HG03060 (cell line): ENCODE measurements around the gene ZNF786.
"Not testable (repeated sequence)": the region's sequence is repeated elsewhere in the genome, so short reads cannot be mapped to it uniquely, and the experiment has no call there.

Experiments used
- ATAC-seq: cut with Tn5 transposase; IDR thresholded peaks from one replicate; pipeline ENCODE4 v1.9.1; 2021; ENCODE audit warnings: low read depth, moderate number of reproducible peaks; ENCODE audit not compliant: unreplicated experiment

Gene ZNF786

GRCh38 chr7:149085866-149086265 is 4.7 kb downstream of the ZNF786 start:
- ATAC-seq = no peak

GRCh38 chr7:149084407-149084806 is 6.1 kb downstream of the ZNF786 start:
- ATAC-seq = no peak

GRCh38 chr7:149081914-149082313 is 8.6 kb downstream of the ZNF786 start:
- no peak for ATAC-seq

- no peak for ATAC-seq
These were observed 12.9 kb downstream of the ZNF786 start for GRCh38 chr7:149077594-149077993.

GRCh38 chr7:149075286-149075685 is 15.2 kb downstream of the ZNF786 start:
- no peak for ATAC-seq

- ATAC-seq = no peak
These were observed 16.2 kb downstream of the ZNF786 start for GRCh38 chr7:149074116-149074885.

- no peak for ATAC-seq
These were observed 18.1 kb downstream of the ZNF786 start for GRCh38 chr7:149072438-149072775.

- ATAC-seq = no peak
These were observed 18.7 kb downstream of the ZNF786 start for GRCh38 chr7:149071641-149072437.

- no peak for ATAC-seq
These were observed 19.3 kb downstream of the ZNF786 start for GRCh38 chr7:149071182-149071635.

GRCh38 chr7:149070372-149071125 is 20.0 kb downstream of the ZNF786 start:
- ATAC-seq = no peak

- ATAC-seq = no peak
These were observed 22.6 kb downstream of the ZNF786 start for GRCh38 chr7:149067869-149068268.

- no peak for ATAC-seq
These were observed 27.0 kb downstream of the ZNF786 start for GRCh38 chr7:149063476-149063875.

GRCh38 chr7:149062217-149062899 is 28.2 kb downstream of the ZNF786 start:
- ATAC-seq = not testable (repeated sequence)

GRCh38 chr7:149060156-149060555 is 30.4 kb downstream of the ZNF786 start:
- ATAC-seq = no peak

GRCh38 chr7:149053885-149054284 is 36.6 kb downstream of the ZNF786 start:
- ATAC-seq = no peak

- ATAC-seq = no peak
These were observed 37.1 kb downstream of the ZNF786 start for GRCh38 chr7:149053384-149053783.

GRCh38 chr7:149050941-149051340 is 39.6 kb downstream of the ZNF786 start:
- ATAC-seq = no peak

- no peak for ATAC-seq
These were observed 41.7 kb downstream of the ZNF786 start for GRCh38 chr7:149048805-149049204.

- ATAC-seq = no peak
These were observed 44.1 kb downstream of the ZNF786 start for GRCh38 chr7:149046416-149046815.

GRCh38 chr7:149043936-149044335 is 46.6 kb downstream of the ZNF786 start:
- ATAC-seq = no peak

GRCh38 chr7:149041350-149041749 is 49.2 kb downstream of the ZNF786 start:
- ATAC-seq = no peak
